Spleen (tissue), 11 donors: ENCODE results near the gene GOLGA6D. TPM values are rescaled to one million over a fixed set of nuclear protein-coding genes. Genes with fewer than 3 reads are reported as not detected.
"Not testable (repeated sequence)": the region's sequence is repeated elsewhere in the genome, so short reads cannot be mapped to it uniquely, and the experiment has no call there.

ENCODE experiments used
- DNase-seq: peaks from one replicate; pipeline ENCODE4 v3.0.0-alpha.2; 2020
- H3K27ac ChIP-seq, 8 donors: fragments of 200-600 bp; sonication (generic) in 7 of 8; 1 replicate in 4 of 8; 2 replicates in 4 of 8; pipeline versions ENCODE4 v1.5.0 to v1.8.0; 2016 to 2021; ENCODE audit warnings: inconsistent platforms in 4 of 8, mild to moderate bottlenecking in 4 of 8, moderate library complexity in 1 of 8
- H3K27me3 ChIP-seq, 7 donors: fragments of 200-600 bp; sonication (generic) in 6 of 7; replicated peaks in 1 of 7; 1 replicate in 4 of 7; 2 replicates in 3 of 7; pipeline versions ENCODE4 v1.5.0 to v1.8.0; 2016 to 2021; ENCODE audit warnings: inconsistent platforms in 3 of 7, mild to moderate bottlenecking in 1 of 7
- H3K36me3 ChIP-seq, 6 donors: fragments of 200-600 bp; sonication (generic) in 5 of 6; 1 replicate in 4 of 6; 2 replicates in 2 of 6; pipeline versions ENCODE4 v1.5.0 to v1.8.0; 2016 to 2021; ENCODE audit warnings: inconsistent platforms in 2 of 6
- H3K4me1 ChIP-seq, 6 donors: fragments of 200-600 bp; sonication (generic) in 5 of 6; 1 replicate in 3 of 6; 2 replicates in 3 of 6; pipeline versions ENCODE4 v1.5.0 to v1.8.0; 2016 to 2021; ENCODE audit warnings: inconsistent platforms in 3 of 6
- H3K4me3 ChIP-seq, 8 donors: fragments of 200-600 bp; sonication (generic) in 7 of 8; 1 replicate in 4 of 8; 2 replicates in 4 of 8; pipeline versions ENCODE4 v1.5.0 to v1.8.0; 2016 to 2021; ENCODE audit warnings: inconsistent platforms in 4 of 8, mild to moderate bottlenecking in 4 of 8, moderate library complexity in 2 of 8
- H3K9me3 ChIP-seq, 8 donors: fragments of 200-600 bp; sonication (generic) in 7 of 8; 1 replicate in 4 of 8; 2 replicates in 4 of 8; pipeline versions ENCODE4 v1.5.0 to v1.8.0; 2016 to 2021; ENCODE audit warnings: inconsistent platforms in 4 of 8
- WGBS, 5 donors: extraction: QIAGEN DNeasy Blood & Tissue Kit in 3 of 5; methylation state at CpG; one replicate each; pipeline versions ENCODE4 v1.1.5 to v1.1.7; 2013 to 2018; 5-methylcytosine and 5-hydroxymethylcytosine counted together
- intact Hi-C: fragments of 100-400 bp; cut with DNase I; formaldehyde crosslinking; loops from one replicate; pipeline ENCODE4 v1.15.0; 2023; ENCODE audit warnings: low total_unique reads
- polyA plus RNA-seq, 3 donors: library from polyadenylated mRNA; stranded (reverse); fragments of 200-250 nt; gene quantifications; one replicate each; pipeline ENCODE4 v1.2.1, GENCODE V29; 2013
- total RNA-seq, 7 donors: library from RNA; depleted of rRNA in 3 of 7; stranded (reverse); fragments of >200 nt in 3 of 7; fragmentation: NEBNext Ultra II Directional in 4 of 7; extraction: Animal tissue kit (Norgen Biotek cat#: 25700) in 4 of 7; gene quantifications; one replicate each; pipeline versions ENCODE4 v1.1.0 to v1.2.1, GENCODE V29; 2016 to 2021
- TF ChIP-seq, protein P1 (sequence below), 11 experiments: fragments of 200-600 bp in 7 of 11; fragments of 450-650 bp in 4 of 11; sonication (generic) in 4 of 11; IDR thresholded peaks in 8 of 11; conservative IDR thresholded peaks in 3 of 11; 1 replicate in 7 of 11; 2 replicates in 4 of 11; pipeline versions ENCODE4 v1.4.0 to v1.8.0; 2016 to 2021; ENCODE audit warnings: antibody characterized with exemption in 11 of 11, inconsistent platforms in 4 of 11, mild to moderate bottlenecking in 1 of 11
- donor health status: healthy with polysubstance abuse.
- donor health status: DM: no; HTN: no; CAD: no; lungs with moderate emphysema.
- donor health status: DM: no; HTN: no; CAD: no.
- donor health status: Bipolar disorder and iron deficiency.
- donor health status: healthy.
- donor health status: DM: no; HTN: no; CAD: no.
- donor health status: DM: yes; HTN: yes; CAD: no.

GOLGA6D gene
- total and polyA plus RNA-seq, 10 donors = not detected

DNA sequence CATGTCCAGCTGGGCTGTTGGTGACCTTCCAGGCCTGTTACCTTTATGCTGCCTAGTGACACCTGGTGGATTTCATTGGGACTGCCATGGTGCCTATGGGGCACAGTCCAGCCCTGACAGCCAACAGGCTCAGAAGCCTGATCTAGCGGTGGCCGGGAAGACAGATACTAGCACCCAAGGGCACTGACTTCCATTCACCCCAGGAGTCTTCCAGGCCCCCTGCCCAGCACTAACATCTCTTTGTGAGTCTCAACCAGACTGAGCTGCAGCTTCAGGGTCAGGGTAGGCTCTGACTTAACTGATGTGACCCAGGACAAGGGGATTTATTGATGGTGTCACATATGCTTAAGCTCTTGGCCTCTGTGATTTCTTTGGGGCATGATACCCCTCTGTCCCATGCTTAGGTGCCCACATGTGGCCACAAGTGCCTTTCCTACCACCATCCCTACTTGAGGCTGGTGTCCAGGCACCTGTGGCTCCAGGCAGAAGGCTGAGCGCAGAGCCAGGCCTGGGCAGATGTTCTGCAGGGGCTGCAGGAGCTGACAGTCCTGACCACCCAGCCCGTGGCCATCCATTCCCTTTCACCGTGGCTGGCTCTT is 8.0 kb upstream of the GOLGA6D start:
- H3K4me1 ChIP-seq, intact Hi-C loops, H3K27me3 ChIP-seq, H3K36me3 ChIP-seq, H3K27ac ChIP-seq, H3K9me3 ChIP-seq, H3K4me3 ChIP-seq: not testable (repeated sequence)
- TF ChIP-seq, protein P1, sequence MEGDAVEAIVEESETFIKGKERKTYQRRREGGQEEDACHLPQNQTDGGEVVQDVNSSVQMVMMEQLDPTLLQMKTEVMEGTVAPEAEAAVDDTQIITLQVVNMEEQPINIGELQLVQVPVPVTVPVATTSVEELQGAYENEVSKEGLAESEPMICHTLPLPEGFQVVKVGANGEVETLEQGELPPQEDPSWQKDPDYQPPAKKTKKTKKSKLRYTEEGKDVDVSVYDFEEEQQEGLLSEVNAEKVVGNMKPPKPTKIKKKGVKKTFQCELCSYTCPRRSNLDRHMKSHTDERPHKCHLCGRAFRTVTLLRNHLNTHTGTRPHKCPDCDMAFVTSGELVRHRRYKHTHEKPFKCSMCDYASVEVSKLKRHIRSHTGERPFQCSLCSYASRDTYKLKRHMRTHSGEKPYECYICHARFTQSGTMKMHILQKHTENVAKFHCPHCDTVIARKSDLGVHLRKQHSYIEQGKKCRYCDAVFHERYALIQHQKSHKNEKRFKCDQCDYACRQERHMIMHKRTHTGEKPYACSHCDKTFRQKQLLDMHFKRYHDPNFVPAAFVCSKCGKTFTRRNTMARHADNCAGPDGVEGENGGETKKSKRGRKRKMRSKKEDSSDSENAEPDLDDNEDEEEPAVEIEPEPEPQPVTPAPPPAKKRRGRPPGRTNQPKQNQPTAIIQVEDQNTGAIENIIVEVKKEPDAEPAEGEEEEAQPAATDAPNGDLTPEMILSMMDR (IDR thresholded peaks at IDR 0.05 in 8 of 11, conservative IDR thresholded peaks at IDR 0.05 in 3 of 11) = peak; percentile 45 to 84 (median 75)
- peak; percentile 79 for DNase-seq
- WGBS, 5 donors = 53 to 82% (median 68%) methylated on average over 5 of the region's 5 CpGs

DNA sequence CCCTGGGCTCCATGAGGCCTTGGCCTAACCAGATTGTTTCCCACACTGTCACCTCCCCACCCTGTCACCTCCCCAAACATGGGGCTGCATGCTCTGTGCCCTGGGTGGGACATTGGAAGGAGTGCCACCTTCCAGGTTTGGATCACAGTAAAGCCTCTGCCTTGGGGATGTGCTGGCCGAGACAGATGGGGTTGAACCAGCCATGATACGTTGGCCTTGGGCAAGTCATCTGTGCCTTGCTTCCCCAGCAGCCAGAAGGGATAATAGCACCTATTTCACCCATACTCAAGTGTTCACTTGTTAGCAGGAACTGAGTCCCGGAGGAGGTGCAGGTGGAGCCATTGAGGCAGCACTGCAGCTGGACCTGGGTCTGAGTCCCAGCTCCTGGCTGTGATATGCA is 7.0 kb upstream of the GOLGA6D start:
- H3K36me3 ChIP-seq, H3K4me1 ChIP-seq: not testable (repeated sequence)

DNA sequence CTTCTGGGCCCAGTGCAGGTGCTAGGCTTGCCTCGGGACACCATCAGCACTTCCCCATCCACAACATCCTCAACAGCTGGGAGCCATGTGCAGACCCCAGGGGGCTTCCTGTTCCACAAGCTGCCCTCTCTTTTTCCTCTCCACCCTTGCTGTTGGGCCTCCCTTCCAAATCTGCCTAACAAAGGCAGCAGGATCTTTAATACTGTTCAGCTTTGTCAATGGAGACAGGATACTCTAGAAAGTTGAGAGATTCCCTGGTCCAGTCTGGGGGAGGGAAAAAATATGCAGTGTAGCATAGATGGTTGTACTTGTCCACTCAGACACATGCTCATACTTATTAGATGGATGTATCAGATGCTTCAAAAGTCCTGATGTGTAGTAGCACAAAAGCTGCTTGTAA is 4.1 kb upstream of the GOLGA6D start:
- H3K9me3 ChIP-seq, intact Hi-C loops, H3K27me3 ChIP-seq, H3K27ac ChIP-seq, H3K4me1 ChIP-seq, H3K4me3 ChIP-seq, DNase-seq, H3K36me3 ChIP-seq: not testable (repeated sequence)
- WGBS, 5 donors = 0 to 22% (median 17%) methylated on average over 1 of the region's 1 CpG; no CpG with 5 or more reads in 2 of the 5 donors

More for the DNA sequence above, 7.0 kb upstream of the GOLGA6D start:
- DNase-seq = peak; percentile 51
- H3K27me3 ChIP-seq, intact Hi-C loops, H3K4me3 ChIP-seq, H3K9me3 ChIP-seq, H3K27ac ChIP-seq: not testable (repeated sequence)
- 70 to 79% (median 73%) methylated on average over 3 of the region's 3 CpGs for WGBS, 5 donors

DNA sequence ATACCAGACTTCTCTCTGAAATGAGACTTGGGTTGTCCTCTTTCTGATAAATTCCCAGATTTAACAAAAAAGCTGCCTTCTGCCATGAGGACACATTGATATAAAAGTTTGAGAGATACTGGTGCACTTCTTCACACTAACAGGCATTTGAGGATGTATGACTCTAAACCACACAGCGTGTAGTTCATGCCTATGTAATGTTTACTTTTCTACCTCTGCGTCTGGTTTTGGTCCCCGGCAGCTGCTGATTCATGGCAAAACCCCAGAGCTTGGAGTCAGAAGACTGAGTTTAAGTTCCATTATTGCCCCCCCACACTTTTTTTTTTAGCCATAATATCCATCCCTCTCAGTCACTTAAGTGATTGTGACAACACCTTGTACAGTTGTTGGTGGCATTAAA is 1.5 kb downstream of the GOLGA6D start:
- H3K4me1 ChIP-seq, H3K36me3 ChIP-seq, H3K4me3 ChIP-seq, DNase-seq, intact Hi-C loops, H3K9me3 ChIP-seq, H3K27ac ChIP-seq, H3K27me3 ChIP-seq: not testable (repeated sequence)
- no CpG with 5 or more reads among the region's 3 CpGs for WGBS, 5 donors

DNA sequence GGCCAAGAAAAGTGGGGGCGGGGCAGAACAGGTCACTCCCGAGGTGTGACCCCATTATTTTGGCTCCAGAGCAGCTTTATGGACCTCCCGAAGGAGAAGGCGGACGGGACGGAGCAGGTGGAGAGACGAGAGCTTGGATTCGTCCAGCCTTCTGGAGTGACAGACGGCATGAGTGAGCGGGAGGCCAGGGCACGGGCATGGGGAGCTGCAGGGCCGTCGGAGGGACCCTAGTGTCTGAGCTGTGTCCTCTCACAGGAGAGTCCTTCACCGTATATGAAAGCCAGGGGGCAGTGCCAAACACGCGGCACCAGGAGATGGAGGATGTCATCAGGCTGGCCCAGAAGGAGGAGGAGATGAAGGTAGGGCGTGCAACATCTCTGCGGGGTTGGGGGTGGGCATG is 11.0 kb downstream of the GOLGA6D start:
- H3K4me3 ChIP-seq, H3K4me1 ChIP-seq, DNase-seq, H3K9me3 ChIP-seq, H3K27ac ChIP-seq, H3K36me3 ChIP-seq, intact Hi-C loops, H3K27me3 ChIP-seq: not testable (repeated sequence)
- WGBS, 5 donors = 85 to 100% methylated on average over 5 to 7 of the region's 18 CpGs; no CpG with 5 or more reads in 3 of the 5 donors

DNA sequence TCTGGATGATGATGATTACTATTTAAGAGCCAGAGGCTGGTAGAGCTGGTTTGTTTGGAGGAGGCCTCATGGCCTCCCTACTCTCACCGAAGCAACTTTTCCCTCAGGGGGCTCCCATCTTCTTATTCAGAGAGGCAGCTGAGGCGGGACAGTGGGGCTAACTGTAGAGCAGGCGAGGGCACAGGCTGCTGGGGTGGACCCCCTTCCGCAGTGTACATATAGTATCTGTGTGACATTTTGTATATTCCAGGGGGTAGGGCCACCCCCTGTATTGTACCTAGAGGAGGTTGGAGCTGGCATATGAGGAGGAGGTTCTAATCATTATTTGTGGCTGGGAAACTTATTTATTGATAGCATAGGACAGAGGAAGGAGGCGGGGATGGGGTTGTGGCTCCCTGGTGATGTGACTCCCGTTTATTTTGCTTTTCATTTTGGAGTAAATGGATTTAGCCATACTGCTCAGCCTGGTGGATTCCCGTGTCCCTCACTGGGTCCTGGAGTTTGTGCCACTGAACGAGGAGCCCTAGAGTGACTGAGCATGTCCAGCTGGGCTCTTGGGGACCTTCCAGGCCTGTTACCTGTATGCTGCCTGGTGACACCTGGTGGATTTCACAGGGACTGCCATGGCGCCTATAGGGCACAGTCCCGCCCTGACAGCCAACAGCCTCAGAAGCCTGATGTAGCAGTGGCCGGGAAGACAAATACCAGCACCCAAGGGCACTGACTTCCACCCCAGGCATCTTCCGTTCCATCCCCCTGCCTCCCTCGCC is 16.1 kb downstream of the GOLGA6D start:
- intact Hi-C loops, H3K9me3 ChIP-seq, H3K4me3 ChIP-seq, H3K36me3 ChIP-seq, H3K27ac ChIP-seq, DNase-seq, H3K27me3 ChIP-seq, H3K4me1 ChIP-seq: not testable (repeated sequence)
- WGBS, 5 donors = 63 to 100% (median 68%) methylated on average over 1 to 7 of the region's 13 CpGs
- TF ChIP-seq, protein P1 (IDR thresholded peaks at IDR 0.05 in 8 of 11, conservative IDR thresholded peaks at IDR 0.05 in 3 of 11) = peak in 1 of 11 experiments; percentile 16
